WTC11 (cell line): Measurements from ENCODE around the gene MMP28. TPM values are rescaled to one million over a fixed set of nuclear protein-coding genes. Genes with fewer than 3 reads are reported as not detected.
A peak's percentile ranks its signal among the peaks of the same experiment; 100 is the strongest.

ENCODE experiments used
- ATAC-seq: fragments of 200-7000 bp; cut with Tn5 transposase; 2 replicates; pipeline ENCODE4 v1.10.0; 2021; ENCODE audit warnings: mild to moderate bottlenecking, moderate library complexity
- CTCF ChIA-PET: fragments of 300-600 bp; sonication (Branson Sonifier 250); formaldehyde crosslinking; loops from one replicate; lab custom pipeline; 2021; ENCODE audit warnings: antibody characterized with exemption; lab: Charles Lee
- POLR2A ChIA-PET: fragments of 350-600 bp; sonication (Branson Sonifier 250); formaldehyde crosslinking; loops from one replicate; lab custom pipeline; 2021; ENCODE audit warnings: antibody characterized with exemption; lab: Charles Lee
- DNase-seq: peaks from one replicate; pipeline ENCODE4 v3.0.0; 2021; ENCODE audit warnings: low spot score
- H3K27ac Mint-ChIP-seq: 2 replicates; pipeline ENCODE4 v1.8.0; 2021; ENCODE audit warnings: mixed read lengths
- H3K27me3 Mint-ChIP-seq: 2 replicates; pipeline ENCODE4 v1.8.0; 2021; ENCODE audit warnings: low read depth, mild to moderate bottlenecking, moderate library complexity, mixed read lengths
- H3K36me3 Mint-ChIP-seq: 2 replicates; pipeline ENCODE4 v1.8.0; 2021; ENCODE audit warnings: mixed read lengths
- H3K4me1 Mint-ChIP-seq: 2 replicates; pipeline ENCODE4 v1.8.0; 2022; ENCODE audit warnings: mixed read lengths
- H3K4me3 Mint-ChIP-seq: 2 replicates; pipeline ENCODE4 v1.8.0; 2021; ENCODE audit warnings: mild to moderate bottlenecking, moderate library complexity, mixed read lengths
- H3K9me3 Mint-ChIP-seq: 2 replicates; pipeline ENCODE4 v1.8.0; 2021; ENCODE audit warnings: mixed read lengths
- ATF1 ChIP-seq: sonication (generic); formaldehyde crosslinking; IDR thresholded peaks from 2 replicates; pipeline ENCODE4 v1.8.1; 2023; ENCODE audit warnings: mild to moderate bottlenecking, moderate library complexity, missing genetic modification reagents
- CDX4 ChIP-seq: fragments of 250-450 bp; sonication (Bioruptor Pico); IDR thresholded peaks from 2 replicates; pipeline ENCODE4 v1.9.0; 2021; ENCODE audit warnings: moderate library complexity, mild to moderate bottlenecking, inconsistent platforms, borderline replicate concordance
- FOXP4 ChIP-seq: sonication (generic); formaldehyde crosslinking; IDR thresholded peaks from 2 replicates; pipeline ENCODE4 v1.8.0; 2022; ENCODE audit warnings: mild to moderate bottlenecking, missing genetic modification reagents
- GRHL2 ChIP-seq: fragments of 250-450 bp; sonication (Bioruptor Pico); IDR thresholded peaks from 2 replicates; pipeline ENCODE4 v1.8.0; 2022; ENCODE audit warnings: mild to moderate bottlenecking, moderate library complexity; ENCODE audit not compliant: insufficient replicate concordance, severe bottlenecking
- HMGXB4 ChIP-seq: sonication (generic); formaldehyde crosslinking; IDR thresholded peaks from 2 replicates; pipeline ENCODE4 v1.8.1; 2023; ENCODE audit warnings: mild to moderate bottlenecking, moderate library complexity, missing genetic modification reagents
- IRF2 ChIP-seq: sonication (generic); formaldehyde crosslinking; IDR thresholded peaks from 2 replicates; pipeline ENCODE4 v1.8.0; 2022; ENCODE audit warnings: low read depth, missing genetic modification reagents, borderline replicate concordance
- MLX ChIP-seq: sonication (generic); formaldehyde crosslinking; IDR thresholded peaks from 2 replicates; pipeline ENCODE4 v1.8.1; 2023; ENCODE audit warnings: mild to moderate bottlenecking, missing genetic modification reagents, moderate library complexity
- MYBL2 ChIP-seq: sonication (generic); formaldehyde crosslinking; IDR thresholded peaks from 2 replicates; pipeline ENCODE4 v1.8.1; 2023; ENCODE audit warnings: mild to moderate bottlenecking, moderate library complexity, missing genetic modification reagents
- NFYB ChIP-seq: sonication (generic); formaldehyde crosslinking; conservative IDR thresholded peaks from 2 replicates; pipeline ENCODE4 v1.8.0; 2022; ENCODE audit warnings: low read depth, missing genetic modification reagents
- NR1H2 ChIP-seq: sonication (generic); formaldehyde crosslinking; IDR thresholded peaks from 2 replicates; pipeline ENCODE4 v1.9.0; 2021; ENCODE audit warnings: mild to moderate bottlenecking, moderate library complexity, missing genetic modification reagents
- SMAD4 ChIP-seq: sonication (generic); formaldehyde crosslinking; IDR thresholded peaks from 2 replicates; pipeline ENCODE4 v1.8.0; 2022; ENCODE audit warnings: mild to moderate bottlenecking, missing genetic modification reagents
- SP1 ChIP-seq: sonication (generic); formaldehyde crosslinking; conservative IDR thresholded peaks from 2 replicates; pipeline ENCODE4 v1.8.1; 2022; ENCODE audit warnings: missing genetic modification reagents
- ZNF121 ChIP-seq: sonication (generic); formaldehyde crosslinking; IDR thresholded peaks from 2 replicates; pipeline ENCODE4 v1.8.0; 2023; ENCODE audit warnings: missing genetic modification reagents
- ZNF138 ChIP-seq: sonication (generic); formaldehyde crosslinking; conservative IDR thresholded peaks from 2 replicates; pipeline ENCODE4 v1.8.1; 2022; ENCODE audit warnings: mild to moderate bottlenecking, moderate library complexity, missing genetic modification reagents
- ZNF219 ChIP-seq: sonication (generic); formaldehyde crosslinking; IDR thresholded peaks from 2 replicates; pipeline ENCODE4 v1.8.0; 2023; ENCODE audit warnings: missing genetic modification reagents, mild to moderate bottlenecking, borderline replicate concordance
- total RNA-seq: library from RNA; stranded (reverse); gene quantifications from 3 replicates; pipeline ENCODE4 v1.2.3, GENCODE V29; 2021
- TF ChIP-seq, protein P1 (sequence below): sonication (generic); formaldehyde crosslinking; IDR thresholded peaks from 2 replicates; pipeline ENCODE4 v1.8.1; 2023; ENCODE audit warnings: mild to moderate bottlenecking, missing genetic modification reagents, moderate library complexity
- TF ChIP-seq, protein P2 (sequence below): sonication (generic); formaldehyde crosslinking; IDR thresholded peaks from 2 replicates; pipeline ENCODE4 v1.8.0; 2022; ENCODE audit warnings: mild to moderate bottlenecking, missing genetic modification reagents
- TF ChIP-seq, protein P3 (sequence below): fragments of 250-450 bp; sonication (Bioruptor Pico); IDR thresholded peaks from 2 replicates; pipeline ENCODE4 v2.1.2; 2022; ENCODE audit warnings: mild to moderate bottlenecking, moderate library complexity
- TF ChIP-seq, protein P4 (sequence below): sonication (generic); formaldehyde crosslinking; IDR thresholded peaks from 2 replicates; pipeline ENCODE4 v1.8.0; 2022; ENCODE audit warnings: mild to moderate bottlenecking, missing genetic modification reagents
- TF ChIP-seq, protein P5 (sequence below): fragments of 250-450 bp; sonication (Bioruptor Pico); IDR thresholded peaks from 2 replicates; pipeline ENCODE4 v1.9.0; 2021; ENCODE audit warnings: mild to moderate bottlenecking

Gene MMP28
- total RNA-seq, 1 experiment from 2014 or later, result 0.22 TPM

DNA sequence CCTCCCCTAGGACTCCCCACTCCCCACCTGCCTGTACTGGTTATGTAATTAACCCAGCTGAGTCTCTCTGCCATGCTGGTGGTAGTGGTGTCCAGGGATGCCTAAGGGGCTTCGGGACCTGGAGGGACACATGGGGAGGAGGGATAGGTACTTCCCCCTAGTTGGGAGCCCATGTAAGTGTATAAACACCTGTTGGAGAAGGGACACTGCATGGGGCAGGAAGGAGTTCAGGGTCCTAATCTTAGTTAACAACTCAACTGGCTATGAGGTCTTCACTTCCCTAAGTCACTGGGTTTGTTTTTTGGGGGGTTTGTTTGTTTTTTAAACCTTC is 62.7 kb downstream of the MMP28 start:
- Mint-ChIP-seq H3K36me3 (no peaks in the 10 kb centered on the region), H3K4me3 (peak overlapping the region; percentile 85), H3K27me3 (peaks cover 16% of the 10 kb centered on the region), H3K4me1 (peaks cover 31% of the 10 kb centered on the region), H3K9me3 (no peaks in the 10 kb centered on the region)
- DNase-seq, result no peak
- CTCF ChIA-PET, result interaction anchor here (1.9 to 8.1 kb wide), 5 partner anchors 9 to 139 kb away, joined by 5 to 85 read pairs (median 17); no protein-coding TSS in a partner anchor
- POLR2A ChIA-PET, result interaction anchor here (0.5 to 1.6 kb wide), 4 partner anchors 8 to 117 kb away, joined by 3 to 7 read pairs (median 4); partner anchors contain the start of gene TAF15
- TF ChIP-seq MYBL2 (CRISPR knock-in tag) (no peak), SP1 (CRISPR knock-in tag) (no peak), MLX (CRISPR knock-in tag) (no peak), SMAD4 (CRISPR knock-in tag) (no peak), FOXP4 (no peak), NR1H2 (no peak), ZNF219 (CRISPR knock-in tag) (no peak), NFYB (CRISPR knock-in tag) (no peak), HMGXB4 (CRISPR knock-in tag) (no peak), IRF2 (CRISPR knock-in tag) (no peak), ZNF138 (CRISPR knock-in tag) (no peak), ZNF121 (CRISPR knock-in tag) (no peak), CDX4 (CRISPR knock-in tag) (no peak), GRHL2 (CRISPR knock-in tag) (no peak), ATF1 (CRISPR knock-in tag) (no peak)
- TF ChIP-seq, protein P1, sequence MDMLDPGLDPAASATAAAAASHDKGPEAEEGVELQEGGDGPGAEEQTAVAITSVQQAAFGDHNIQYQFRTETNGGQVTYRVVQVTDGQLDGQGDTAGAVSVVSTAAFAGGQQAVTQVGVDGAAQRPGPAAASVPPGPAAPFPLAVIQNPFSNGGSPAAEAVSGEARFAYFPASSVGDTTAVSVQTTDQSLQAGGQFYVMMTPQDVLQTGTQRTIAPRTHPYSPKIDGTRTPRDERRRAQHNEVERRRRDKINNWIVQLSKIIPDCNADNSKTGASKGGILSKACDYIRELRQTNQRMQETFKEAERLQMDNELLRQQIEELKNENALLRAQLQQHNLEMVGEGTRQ (CRISPR knock-in tag), result no peak
- TF ChIP-seq, protein P2, sequence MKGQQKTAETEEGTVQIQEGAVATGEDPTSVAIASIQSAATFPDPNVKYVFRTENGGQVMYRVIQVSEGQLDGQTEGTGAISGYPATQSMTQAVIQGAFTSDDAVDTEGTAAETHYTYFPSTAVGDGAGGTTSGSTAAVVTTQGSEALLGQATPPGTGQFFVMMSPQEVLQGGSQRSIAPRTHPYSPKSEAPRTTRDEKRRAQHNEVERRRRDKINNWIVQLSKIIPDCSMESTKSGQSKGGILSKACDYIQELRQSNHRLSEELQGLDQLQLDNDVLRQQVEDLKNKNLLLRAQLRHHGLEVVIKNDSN (CRISPR knock-in tag), result no peak
- TF ChIP-seq, protein P3, sequence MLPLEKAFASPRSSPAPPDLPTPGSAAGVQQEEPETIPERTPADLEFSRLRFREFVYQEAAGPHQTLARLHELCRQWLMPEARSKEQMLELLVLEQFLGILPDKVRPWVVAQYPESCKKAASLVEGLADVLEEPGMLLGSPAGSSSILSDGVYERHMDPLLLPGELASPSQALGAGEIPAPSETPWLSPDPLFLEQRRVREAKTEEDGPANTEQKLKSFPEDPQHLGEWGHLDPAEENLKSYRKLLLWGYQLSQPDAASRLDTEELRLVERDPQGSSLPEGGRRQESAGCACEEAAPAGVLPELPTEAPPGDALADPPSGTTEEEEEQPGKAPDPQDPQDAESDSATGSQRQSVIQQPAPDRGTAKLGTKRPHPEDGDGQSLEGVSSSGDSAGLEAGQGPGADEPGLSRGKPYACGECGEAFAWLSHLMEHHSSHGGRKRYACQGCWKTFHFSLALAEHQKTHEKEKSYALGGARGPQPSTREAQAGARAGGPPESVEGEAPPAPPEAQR (CRISPR knock-in tag), result no peak
- TF ChIP-seq, protein P4, sequence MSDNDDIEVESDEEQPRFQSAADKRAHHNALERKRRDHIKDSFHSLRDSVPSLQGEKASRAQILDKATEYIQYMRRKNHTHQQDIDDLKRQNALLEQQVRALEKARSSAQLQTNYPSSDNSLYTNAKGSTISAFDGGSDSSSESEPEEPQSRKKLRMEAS, result no peak
- TF ChIP-seq, protein P5, sequence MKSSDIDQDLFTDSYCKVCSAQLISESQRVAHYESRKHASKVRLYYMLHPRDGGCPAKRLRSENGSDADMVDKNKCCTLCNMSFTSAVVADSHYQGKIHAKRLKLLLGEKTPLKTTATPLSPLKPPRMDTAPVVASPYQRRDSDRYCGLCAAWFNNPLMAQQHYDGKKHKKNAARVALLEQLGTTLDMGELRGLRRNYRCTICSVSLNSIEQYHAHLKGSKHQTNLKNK (CRISPR knock-in tag), result no peak
- TF ChIP-seq, all 79 proteins: peak for 0
- H3K27ac Mint-ChIP-seq, result no peak overlapping the region
- no peak for ATAC-seq
